GM23338 (cell line): Measurements from ENCODE around the gene EMCN. TPM values are rescaled to one million over a fixed set of nuclear protein-coding genes. Genes with fewer than 3 reads are reported as not detected.

Experiments
- ATAC-seq: fragments of 200-7000 bp; cut with Tn5 transposase; 3 replicates; pipeline ENCODE4 v1.9.1; 2020
- DNase-seq: peaks from one replicate; pipeline ENCODE4 v3.0.0-alpha.2; 2015; ENCODE audit warnings: low spot score
- H2AFZ ChIP-seq: fragments of 200-600 bp; sonication (generic); 2 replicates; pipeline ENCODE4 v1.8.0; 2016; ENCODE audit warnings: antibody characterized with exemption, mild to moderate bottlenecking, moderate library complexity
- H3F3A ChIP-seq: fragments of 200-600 bp; sonication (generic); replicated peaks from 2 replicates; pipeline ENCODE4 v1.8.0; 2017; ENCODE audit warnings: antibody characterized with exemption, mixed run types, low read depth
- H3K27ac ChIP-seq: fragments of 200-600 bp; sonication (generic); 2 replicates; pipeline ENCODE4 v1.6.1; 2016; ENCODE audit warnings: low read depth
- H3K27me3 ChIP-seq: fragments of 200-600 bp; sonication (generic); 2 replicates; pipeline ENCODE4 v1.8.0; 2016; ENCODE audit warnings: mild to moderate bottlenecking, mixed run types, moderate library complexity; ENCODE audit not compliant: insufficient read depth
- H3K36me3 ChIP-seq: fragments of 200-600 bp; sonication (generic); 2 replicates; pipeline ENCODE4 v1.8.0; 2016; ENCODE audit warnings: mild to moderate bottlenecking; ENCODE audit not compliant: insufficient read depth
- H3K4me1 ChIP-seq: fragments of 200-600 bp; sonication (generic); 2 replicates; pipeline ENCODE4 v1.8.0; 2016; ENCODE audit warnings: mild to moderate bottlenecking, moderate library complexity; ENCODE audit not compliant: insufficient read depth
- H3K4me2 ChIP-seq: fragments of 200-600 bp; sonication (generic); 2 replicates; pipeline ENCODE4 v1.7.1; 2017; ENCODE audit warnings: mixed run types
- H3K4me3 ChIP-seq: fragments of 200-600 bp; sonication (generic); 2 replicates; pipeline ENCODE4 v1.6.1; 2016; ENCODE audit warnings: mixed run types
- H3K79me2 ChIP-seq: fragments of 200-600 bp; sonication (generic); replicated peaks from 2 replicates; pipeline ENCODE4 v1.8.0; 2017; ENCODE audit warnings: mild to moderate bottlenecking; ENCODE audit not compliant: insufficient read depth
- H3K9me2 ChIP-seq: fragments of 200-600 bp; sonication (generic); 2 replicates; pipeline ENCODE4 v1.8.0; 2017; ENCODE audit not compliant: insufficient read depth
- H4K20me1 ChIP-seq: fragments of 200-600 bp; sonication (generic); replicated peaks from 2 replicates; pipeline ENCODE4 v1.8.0; 2017; ENCODE audit warnings: mild to moderate bottlenecking; ENCODE audit not compliant: insufficient read depth
- H3K27ac Mint-ChIP-seq: 2 replicates; pipeline ENCODE4 v1.8.0; 2020; ENCODE audit warnings: inconsistent platforms, mild to moderate bottlenecking, moderate library complexity, mixed read lengths
- H3K27me3 Mint-ChIP-seq: 3 replicates; pipeline ENCODE4 v1.8.0; 2022; ENCODE audit warnings: low read depth, mild to moderate bottlenecking, moderate library complexity, mixed read lengths, inconsistent platforms; ENCODE audit not compliant: insufficient read depth, poor library complexity
- H3K36me3 Mint-ChIP-seq: 3 replicates; pipeline ENCODE4 v1.8.0; 2021; ENCODE audit warnings: low read depth, mild to moderate bottlenecking, inconsistent platforms, moderate library complexity, mixed read lengths
- H3K4me1 Mint-ChIP-seq: 3 replicates; pipeline ENCODE4 v1.8.0; 2020; ENCODE audit warnings: mild to moderate bottlenecking, inconsistent platforms, mixed read lengths
- H3K4me3 Mint-ChIP-seq: 3 replicates; pipeline ENCODE4 v1.8.0; 2021; ENCODE audit warnings: moderate library complexity, mild to moderate bottlenecking, inconsistent platforms, mixed read lengths
- H3K9me3 Mint-ChIP-seq: 3 replicates; pipeline ENCODE4 v1.8.0; 2020; ENCODE audit warnings: moderate library complexity, mild to moderate bottlenecking, inconsistent platforms, mixed read lengths
- CREB1 ChIP-seq: fragments of 250-450 bp; sonication (Bioruptor Pico); IDR thresholded peaks from 2 replicates; pipeline ENCODE4 v1.5.0; 2020; ENCODE audit warnings: low read depth, mild to moderate bottlenecking, moderate library complexity
- EZH2 ChIP-seq: fragments of 200-600 bp; sonication (generic); IDR thresholded peaks from one replicate; pipeline ENCODE4 v1.8.0; 2017; ENCODE audit warnings: antibody characterized with exemption, mild to moderate bottlenecking, low read depth; ENCODE audit not compliant: unreplicated experiment
- EZH2phosphoT487 ChIP-seq: fragments of 200-600 bp; sonication (generic); IDR thresholded peaks from one replicate; pipeline ENCODE4 v1.8.1; 2018; ENCODE audit warnings: antibody characterized with exemption; ENCODE audit not compliant: unreplicated experiment
- JUNB ChIP-seq: IDR thresholded peaks from one replicate; pipeline ENCODE4 v1.6.1; 2016; ENCODE audit warnings: antibody characterized with exemption; ENCODE audit not compliant: unreplicated experiment
- NANOG ChIP-seq: IDR thresholded peaks from 2 replicates; pipeline ENCODE4 v1.6.1; 2016; ENCODE audit warnings: antibody characterized with exemption, borderline replicate concordance
- POLR2AphosphoS5 ChIP-seq: IDR thresholded peaks from 2 replicates; pipeline ENCODE4 v1.6.1; 2016; ENCODE audit warnings: antibody characterized with exemption, low read depth
- REST ChIP-seq: IDR thresholded peaks from one replicate; pipeline ENCODE4 v1.6.1; 2018; ENCODE audit warnings: antibody characterized with exemption; ENCODE audit not compliant: unreplicated experiment
- STAT1 ChIP-seq: IDR thresholded peaks from one replicate; pipeline ENCODE4 v1.6.1; 2016; ENCODE audit warnings: antibody characterized with exemption; ENCODE audit not compliant: unreplicated experiment
- ZNF114 ChIP-seq: fragments of 250-450 bp; sonication (Bioruptor Pico); IDR thresholded peaks from 2 replicates; pipeline ENCODE4 v1.5.0; 2020; ENCODE audit warnings: mild to moderate bottlenecking, moderate library complexity
- ZNF331 ChIP-seq: fragments of 250-450 bp; sonication (Bioruptor Pico); IDR thresholded peaks from 2 replicates; pipeline ENCODE4 v1.5.0; 2020; ENCODE audit warnings: low read depth, mild to moderate bottlenecking, moderate library complexity
- ZNF462 ChIP-seq: fragments of 250-450 bp; sonication (Bioruptor Pico); IDR thresholded peaks from 2 replicates; pipeline ENCODE4 v1.5.0; 2020; ENCODE audit warnings: mild to moderate bottlenecking, moderate library complexity
- polyA plus RNA-seq: library from polyadenylated mRNA; unstranded; fragments of >200 nt; fragmentation: Nextera tagmentation; extraction: Ambion mirVana; gene quantifications from 2 replicates; pipeline ENCODE4 v1.2.1, GENCODE V29; 2016
- total RNA-seq: library from RNA; depleted of rRNA; stranded (reverse); fragments of >200 nt; shearing (Covaris generic); gene quantifications from 2 replicates; pipeline ENCODE4 v1.2.3, GENCODE V29; 2014
- TF ChIP-seq, protein P1 (sequence below): IDR thresholded peaks from 2 replicates; pipeline ENCODE4 v1.6.1; 2016; ENCODE audit warnings: antibody characterized with exemption
- TF ChIP-seq, protein P2 (sequence below), 2 experiments: fragments of 200-600 bp in 1 of 2; sonication (generic) in 1 of 2; conservative IDR thresholded peaks; 2 replicates each; pipeline versions ENCODE4 v1.5.1 to v1.6.1; 2016 to 2017; ENCODE audit warnings: antibody characterized with exemption in 2 of 2, low read depth in 2 of 2, mild to moderate bottlenecking in 2 of 2, moderate library complexity in 1 of 2

EMCN gene
- total and polyA plus RNA-seq, 2 experiments from 2014 or later = not detected

- H3K79me2 ChIP-seq = no peaks in the 10 kb centered on the region
- no peaks in the 10 kb centered on the region for H3K27me3 ChIP-seq
- ATAC-seq (no peak), DNase-seq (no peak)
- H3F3A ChIP-seq = no peaks in the 10 kb centered on the region
- H3K27me3 Mint-ChIP-seq = no peaks in the 10 kb centered on the region
- H3K36me3 ChIP-seq = no peaks in the 10 kb centered on the region
- H3K4me1 ChIP-seq = no peaks in the 10 kb centered on the region
- H3K4me3 ChIP-seq = no peak overlapping the region
- no peaks in the 10 kb centered on the region for H4K20me1 ChIP-seq
- TF ChIP-seq ZNF462 (no peak), CREB1 (CRISPR knock-in tag) (no peak), ZNF331 (no peak), POLR2AphosphoS5 (no peak), EZH2 (no peak), EZH2phosphoT487 (no peak), STAT1 (no peak), ZNF114 (CRISPR knock-in tag) (no peak), JUNB (no peak), NANOG (no peak), REST (no peak)
- TF ChIP-seq, protein P1, sequence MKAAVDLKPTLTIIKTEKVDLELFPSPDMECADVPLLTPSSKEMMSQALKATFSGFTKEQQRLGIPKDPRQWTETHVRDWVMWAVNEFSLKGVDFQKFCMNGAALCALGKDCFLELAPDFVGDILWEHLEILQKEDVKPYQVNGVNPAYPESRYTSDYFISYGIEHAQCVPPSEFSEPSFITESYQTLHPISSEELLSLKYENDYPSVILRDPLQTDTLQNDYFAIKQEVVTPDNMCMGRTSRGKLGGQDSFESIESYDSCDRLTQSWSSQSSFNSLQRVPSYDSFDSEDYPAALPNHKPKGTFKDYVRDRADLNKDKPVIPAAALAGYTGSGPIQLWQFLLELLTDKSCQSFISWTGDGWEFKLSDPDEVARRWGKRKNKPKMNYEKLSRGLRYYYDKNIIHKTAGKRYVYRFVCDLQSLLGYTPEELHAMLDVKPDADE = no peak
- TF ChIP-seq, protein P2, sequence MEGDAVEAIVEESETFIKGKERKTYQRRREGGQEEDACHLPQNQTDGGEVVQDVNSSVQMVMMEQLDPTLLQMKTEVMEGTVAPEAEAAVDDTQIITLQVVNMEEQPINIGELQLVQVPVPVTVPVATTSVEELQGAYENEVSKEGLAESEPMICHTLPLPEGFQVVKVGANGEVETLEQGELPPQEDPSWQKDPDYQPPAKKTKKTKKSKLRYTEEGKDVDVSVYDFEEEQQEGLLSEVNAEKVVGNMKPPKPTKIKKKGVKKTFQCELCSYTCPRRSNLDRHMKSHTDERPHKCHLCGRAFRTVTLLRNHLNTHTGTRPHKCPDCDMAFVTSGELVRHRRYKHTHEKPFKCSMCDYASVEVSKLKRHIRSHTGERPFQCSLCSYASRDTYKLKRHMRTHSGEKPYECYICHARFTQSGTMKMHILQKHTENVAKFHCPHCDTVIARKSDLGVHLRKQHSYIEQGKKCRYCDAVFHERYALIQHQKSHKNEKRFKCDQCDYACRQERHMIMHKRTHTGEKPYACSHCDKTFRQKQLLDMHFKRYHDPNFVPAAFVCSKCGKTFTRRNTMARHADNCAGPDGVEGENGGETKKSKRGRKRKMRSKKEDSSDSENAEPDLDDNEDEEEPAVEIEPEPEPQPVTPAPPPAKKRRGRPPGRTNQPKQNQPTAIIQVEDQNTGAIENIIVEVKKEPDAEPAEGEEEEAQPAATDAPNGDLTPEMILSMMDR (conservative IDR thresholded peaks at IDR 0.05; ENCODE audit: low read depth in 2 of 2) = no peak
- H3K36me3 Mint-ChIP-seq = peaks cover 17% of the 10 kb centered on the region; the same call in 1 of the 3 replicates
- no peaks in the 10 kb centered on the region for H3K9me2 ChIP-seq
- no peak overlapping the region for H3K4me2 ChIP-seq
- no peaks in the 10 kb centered on the region for H3K4me1 Mint-ChIP-seq
- H2AFZ ChIP-seq = no peak overlapping the region
- H3K4me3 Mint-ChIP-seq = no peak overlapping the region
- H3K9me3 Mint-ChIP-seq = peaks cover 19% of the 10 kb centered on the region
- H3K27ac Mint-ChIP-seq = no peak overlapping the region
- no peak overlapping the region for H3K27ac ChIP-seq
Observed at GRCh38 chr4:100359441-100359840, 158.4 kb downstream of the EMCN start.
